Subcutaneous abdominal adipose tissue (tissue), 5 donors: ENCODE data around the gene ZBTB48.

ENCODE experiments used
- H3K27ac ChIP-seq: one replicate; pipeline ENCODE4 v1.7.0; 2013; ENCODE audit warnings: low read depth, mild to moderate bottlenecking, inconsistent platforms, low read length, moderate library complexity
- H3K27me3 ChIP-seq, 5 donors: one replicate each; pipeline ENCODE4 v1.7.0; 2013; ENCODE audit warnings: low read length in 5 of 5, inconsistent platforms in 1 of 5; ENCODE audit not compliant: control insufficient read depth in 5 of 5, insufficient read depth in 4 of 5
- H3K36me3 ChIP-seq, 5 donors: one replicate each; pipeline ENCODE4 v1.7.0; 2013; ENCODE audit warnings: low read length in 5 of 5; ENCODE audit not compliant: control insufficient read depth in 5 of 5, insufficient read depth in 5 of 5
- H3K4me1 ChIP-seq, 5 donors: one replicate each; pipeline ENCODE4 v1.7.0; 2013; ENCODE audit warnings: low read length in 5 of 5, mild to moderate bottlenecking in 3 of 5, moderate library complexity in 1 of 5; ENCODE audit not compliant: control insufficient read depth in 5 of 5, insufficient read depth in 5 of 5
- H3K4me3 ChIP-seq, 5 donors: one replicate each; pipeline ENCODE4 v1.7.0; 2013; ENCODE audit warnings: low read length in 5 of 5, low read depth in 1 of 5
- H3K9ac ChIP-seq, 5 donors: one replicate each; pipeline ENCODE4 v1.7.0; 2013; ENCODE audit warnings: low read length in 5 of 5, mild to moderate bottlenecking in 4 of 5, moderate library complexity in 3 of 5
- H3K9me3 ChIP-seq, 5 donors: one replicate each; pipeline ENCODE4 v1.7.0; 2013; ENCODE audit warnings: low read length in 5 of 5; ENCODE audit not compliant: control insufficient read depth in 5 of 5
- donor health status: healthy.
- donor health status: healthy.
- donor health status: healthy.
- donor health status: healthy.
- donor health status: healthy.

ZBTB48 gene

GRCh38 chr1:6581561-6582305 is 1.9 kb downstream of the ZBTB48 start:
- H3K9me3 ChIP-seq: no peaks in the 10 kb centered on the region
- H3K27me3 ChIP-seq: no peaks in the 10 kb centered on the region
- H3K4me1 ChIP-seq: peaks cover 8 to 42% (median 31%) of the 10 kb centered on the region in 5 donors
- no peak overlapping the region for H3K4me3 ChIP-seq
- peak overlapping the region; percentile 84 for H3K27ac ChIP-seq
- H3K36me3 ChIP-seq: peaks cover 0 to 7% (median 0%) of the 10 kb centered on the region in 5 donors
- peak overlapping the region in 2 of 5 donors; percentile 11 to 14 for H3K9ac ChIP-seq

DNA sequence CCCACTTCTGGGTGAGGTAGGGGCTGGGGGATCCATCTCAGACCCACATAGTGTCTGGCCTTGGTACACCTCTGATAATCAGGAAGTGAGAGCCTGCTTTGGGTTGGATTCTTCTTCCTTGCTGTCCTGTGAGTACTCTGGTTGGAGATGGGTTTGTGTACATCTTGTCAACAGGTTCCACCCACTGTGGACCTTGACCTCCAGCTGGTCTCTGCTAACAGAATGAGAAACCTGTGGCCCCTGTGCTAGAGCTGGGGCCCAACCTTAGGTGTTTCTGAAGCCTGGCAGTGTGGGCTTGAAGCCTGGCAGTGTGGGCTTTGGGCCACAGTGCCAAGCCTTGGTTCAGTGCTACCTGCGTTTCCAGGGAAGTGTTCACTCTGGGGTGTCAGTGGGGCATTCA is 2.6 kb downstream of the ZBTB48 start:
- Histone ChIP-seq H3K9ac (no peak overlapping the region), H3K4me3 (no peak overlapping the region)

DNA sequence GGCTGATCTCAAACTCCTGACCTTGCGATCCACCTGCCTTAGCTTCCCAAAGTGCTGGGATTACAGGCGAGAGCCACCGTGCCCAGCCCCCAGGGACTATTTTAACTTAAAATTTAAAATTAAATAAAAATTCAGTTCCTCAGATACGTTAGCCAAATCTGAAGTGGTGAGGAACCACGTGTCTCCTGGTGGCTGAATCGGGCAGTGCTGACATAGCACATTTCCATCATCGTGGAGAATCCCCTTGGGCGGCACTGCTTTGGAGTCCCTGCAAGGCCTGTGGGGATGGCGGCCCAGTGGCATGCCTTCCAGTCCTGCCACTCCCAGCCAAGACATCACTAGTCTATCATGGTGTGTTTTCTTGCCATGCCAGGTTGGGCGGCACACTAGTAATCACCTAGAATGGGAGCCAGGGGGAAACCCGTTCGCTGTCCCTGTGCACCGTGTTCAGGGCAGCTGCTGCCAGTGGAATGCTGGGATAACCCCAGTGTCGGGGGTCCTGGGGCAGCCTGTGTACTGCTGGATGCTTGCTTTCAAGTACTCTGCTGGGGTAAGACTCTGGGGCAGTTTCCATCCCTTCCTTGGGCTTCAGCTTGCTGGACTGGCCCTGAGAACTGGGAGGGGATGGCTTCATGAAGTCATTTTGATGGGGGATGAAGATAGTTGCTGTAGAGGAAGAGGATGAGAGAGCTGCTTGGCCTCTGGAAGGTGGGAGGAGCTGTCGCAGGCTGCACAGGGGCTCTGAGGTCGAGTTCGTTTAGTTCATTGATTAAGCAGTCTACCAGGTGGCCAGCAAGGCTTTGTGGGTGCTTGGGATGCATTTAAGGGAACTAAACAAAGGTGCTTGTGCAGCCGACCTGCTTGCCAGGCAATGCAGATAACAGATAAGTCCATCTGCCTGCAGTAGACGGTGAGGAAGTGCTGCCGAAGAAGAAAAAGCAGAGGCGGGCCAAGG is 4.6 kb downstream of the ZBTB48 start:
- no peak overlapping the region for H3K9ac ChIP-seq
- peaks cover 8 to 65% (median 41%) of the 10 kb centered on the region in 5 donors for H3K4me1 ChIP-seq
- no peak overlapping the region for H3K4me3 ChIP-seq
- H3K36me3 ChIP-seq: peaks cover 0 to 34% (median 20%) of the 10 kb centered on the region in 5 donors
- H3K9me3 ChIP-seq: no peaks in the 10 kb centered on the region
- no peak overlapping the region for H3K27ac ChIP-seq
- H3K27me3 ChIP-seq: no peaks in the 10 kb centered on the region

More for the DNA sequence above, 2.6 kb downstream of the ZBTB48 start:
- H3K27ac ChIP-seq: no peak overlapping the region
- peaks cover 8 to 49% (median 38%) of the 10 kb centered on the region in 5 donors for H3K4me1 ChIP-seq
- H3K9me3 ChIP-seq: no peaks in the 10 kb centered on the region
- peaks cover 0 to 14% (median under 1%) of the 10 kb centered on the region in 5 donors for H3K36me3 ChIP-seq
- no peaks in the 10 kb centered on the region for H3K27me3 ChIP-seq

GRCh38 chr1:6585081-6585722 is 5.4 kb downstream of the ZBTB48 start:
- Histone ChIP-seq H3K9me3 (no peaks in the 10 kb centered on the region), H3K36me3 (peaks cover 0 to 42% (median 28%) of the 10 kb centered on the region in 5 donors), H3K4me1 (peaks cover 8 to 67% (median 42%) of the 10 kb centered on the region in 5 donors), H3K9ac (no peak overlapping the region), H3K27me3 (no peaks in the 10 kb centered on the region), H3K4me3 (no peak overlapping the region), H3K27ac (no peak overlapping the region)

- Histone ChIP-seq H3K36me3 (peaks cover 0 to 48% (median 33%) of the 10 kb centered on the region in 5 donors), H3K9ac (no peak overlapping the region), H3K4me3 (no peak overlapping the region), H3K27me3 (no peaks in the 10 kb centered on the region), H3K4me1 (peaks cover 5 to 67% (median 39%) of the 10 kb centered on the region in 5 donors), H3K9me3 (no peaks in the 10 kb centered on the region), H3K27ac (no peak overlapping the region)
Observed at GRCh38 chr1:6585841-6586240, 6.0 kb downstream of the ZBTB48 start.

GRCh38 chr1:6586404-6586816 is 6.6 kb downstream of the ZBTB48 start:
- H3K9ac ChIP-seq: no peak overlapping the region
- peaks cover 3 to 67% (median 39%) of the 10 kb centered on the region in 5 donors for H3K4me1 ChIP-seq
- H3K27ac ChIP-seq: no peak overlapping the region
- H3K4me3 ChIP-seq: no peak overlapping the region
- H3K36me3 ChIP-seq: peaks cover 0 to 53% (median 38%) of the 10 kb centered on the region in 5 donors
- H3K27me3 ChIP-seq: no peaks in the 10 kb centered on the region
- H3K9me3 ChIP-seq: no peaks in the 10 kb centered on the region

- no peak overlapping the region for H3K9ac ChIP-seq
- no peaks in the 10 kb centered on the region for H3K27me3 ChIP-seq
- H3K4me1 ChIP-seq: peaks cover 2 to 68% (median 40%) of the 10 kb centered on the region in 5 donors
- H3K4me3 ChIP-seq: no peak overlapping the region
- no peak overlapping the region for H3K27ac ChIP-seq
- H3K36me3 ChIP-seq: peaks cover 0 to 64% (median 47%) of the 10 kb centered on the region in 5 donors
- H3K9me3 ChIP-seq: no peaks in the 10 kb centered on the region
Observed at GRCh38 chr1:6587261-6588005, 7.6 kb downstream of the ZBTB48 start.

- Histone ChIP-seq H3K4me1 (peaks cover 2 to 76% (median 49%) of the 10 kb centered on the region in 5 donors), H3K9me3 (no peaks in the 10 kb centered on the region), H3K27ac (no peak overlapping the region), H3K4me3 (no peak overlapping the region), H3K36me3 (peaks cover 0 to 72% (median 56%) of the 10 kb centered on the region in 5 donors), H3K9ac (no peak overlapping the region), H3K27me3 (no peaks in the 10 kb centered on the region)
Observed at GRCh38 chr1:6588128-6588892, 8.5 kb downstream of the ZBTB48 start.
